ENCODE measurements around the gene AP1S1. TPM values are rescaled to one million over a fixed set of nuclear protein-coding genes. Genes with fewer than 3 reads are reported as not detected.
A peak's percentile ranks its signal among the peaks of the same experiment; 100 is the strongest.
"Not testable (repeated sequence)": the region's sequence is repeated elsewhere in the genome, so short reads cannot be mapped to it uniquely, and the experiment has no call there.

The AP1S1 gene
- total RNA-seq, 3 donors from 2014 or later: 29.6 to 55.7 (median 44.6) TPM

DNA sequence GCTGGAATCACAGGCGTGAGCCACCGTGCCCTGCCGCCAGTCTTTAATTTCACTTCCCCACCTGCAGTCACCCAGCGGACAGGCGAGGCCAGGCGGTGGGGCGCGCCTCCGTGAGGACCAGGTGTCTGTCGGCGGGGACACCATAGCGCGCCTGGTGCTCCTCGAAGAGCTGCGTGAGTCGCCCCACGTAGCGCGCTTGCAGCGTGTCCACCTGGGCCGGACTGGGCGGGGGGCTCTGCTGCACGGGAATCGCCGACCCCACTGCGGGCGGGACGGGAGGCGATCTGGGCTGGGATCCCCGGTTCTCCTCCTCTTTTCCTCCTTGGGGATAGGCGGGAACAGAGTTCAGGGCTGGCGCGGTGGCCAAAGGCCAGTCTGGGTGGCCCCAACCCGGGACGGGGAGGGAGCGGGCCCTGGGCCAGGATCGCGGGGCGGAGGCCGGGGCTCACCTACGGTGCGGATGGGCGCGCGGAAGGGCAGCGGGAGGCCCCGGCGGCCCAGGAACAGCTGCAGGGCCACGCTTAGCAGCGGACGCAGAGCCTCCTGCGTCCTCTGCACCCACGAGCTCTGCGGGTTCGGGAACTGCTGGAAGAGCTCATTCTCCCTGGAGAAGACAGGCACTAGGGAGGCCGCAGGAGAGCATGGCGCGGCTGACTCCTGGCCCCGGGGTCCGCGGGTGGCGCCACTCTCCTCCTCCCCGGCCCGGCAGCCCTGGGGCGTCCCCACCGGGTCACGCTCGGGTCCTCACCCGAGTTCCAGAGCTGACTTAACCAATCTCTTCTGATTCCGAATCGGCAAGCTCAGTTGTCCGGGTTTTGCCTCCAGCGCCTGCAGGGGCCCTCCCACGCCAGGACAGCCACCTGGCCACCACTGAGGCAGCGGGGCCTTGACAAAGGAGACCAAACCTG lies 47.7 kb downstream of the AP1S1 start:
- Histone ChIP-seq H3K4me3 (peak overlapping the region in 2 of 3 donors; percentile 33 to 59), H3K9me3 (no peaks in the 10 kb centered on the region), H3K4me1 (no peaks in the 10 kb centered on the region), H3K27ac (no peak overlapping the region), H3K36me3 (no peaks in the 10 kb centered on the region), H3K27me3 (peaks cover 0 to 41% of the 10 kb centered on the region in 2 donors)
- intact Hi-C loops (cut with DNase I; ENCODE audit: low total_unique reads): loop anchor here (10.0 kb wide), 1 partner anchor 53 kb away; no protein-coding TSS in a partner anchor
- DNase-seq (ENCODE audit: low spot score in 2 of 2): no peak
- TF ChIP-seq, protein P1, sequence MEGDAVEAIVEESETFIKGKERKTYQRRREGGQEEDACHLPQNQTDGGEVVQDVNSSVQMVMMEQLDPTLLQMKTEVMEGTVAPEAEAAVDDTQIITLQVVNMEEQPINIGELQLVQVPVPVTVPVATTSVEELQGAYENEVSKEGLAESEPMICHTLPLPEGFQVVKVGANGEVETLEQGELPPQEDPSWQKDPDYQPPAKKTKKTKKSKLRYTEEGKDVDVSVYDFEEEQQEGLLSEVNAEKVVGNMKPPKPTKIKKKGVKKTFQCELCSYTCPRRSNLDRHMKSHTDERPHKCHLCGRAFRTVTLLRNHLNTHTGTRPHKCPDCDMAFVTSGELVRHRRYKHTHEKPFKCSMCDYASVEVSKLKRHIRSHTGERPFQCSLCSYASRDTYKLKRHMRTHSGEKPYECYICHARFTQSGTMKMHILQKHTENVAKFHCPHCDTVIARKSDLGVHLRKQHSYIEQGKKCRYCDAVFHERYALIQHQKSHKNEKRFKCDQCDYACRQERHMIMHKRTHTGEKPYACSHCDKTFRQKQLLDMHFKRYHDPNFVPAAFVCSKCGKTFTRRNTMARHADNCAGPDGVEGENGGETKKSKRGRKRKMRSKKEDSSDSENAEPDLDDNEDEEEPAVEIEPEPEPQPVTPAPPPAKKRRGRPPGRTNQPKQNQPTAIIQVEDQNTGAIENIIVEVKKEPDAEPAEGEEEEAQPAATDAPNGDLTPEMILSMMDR (IDR thresholded peaks at IDR 0.05): no peak
- no peak for TF ChIP-seq POLR2A (IDR thresholded peaks at IDR 0.05)
- no peak for TF ChIP-seq POLR2AphosphoS5 (IDR thresholded peaks at IDR 0.05)

GRCh38 chr7:101202603-101202918 lies 48.3 kb downstream of the AP1S1 start:
- H3K4me3 ChIP-seq: no peak overlapping the region
- intact Hi-C loops (cut with DNase I; ENCODE audit: low total_unique reads): loop anchor here (10.0 kb wide), 1 partner anchor 52 kb away; no protein-coding TSS in a partner anchor
- no peaks in the 10 kb centered on the region for H3K4me1 ChIP-seq
- TF ChIP-seq POLR2A (IDR thresholded peaks at IDR 0.05) (no peak), POLR2AphosphoS5 (IDR thresholded peaks at IDR 0.05) (no peak)
- TF ChIP-seq, protein P1 (IDR thresholded peaks at IDR 0.05): no peak
- no peak overlapping the region for H3K27ac ChIP-seq
- no peaks in the 10 kb centered on the region for H3K36me3 ChIP-seq
- peaks cover 0 to 41% of the 10 kb centered on the region in 2 donors for H3K27me3 ChIP-seq
- no peaks in the 10 kb centered on the region for H3K9me3 ChIP-seq
- no peak for DNase-seq (ENCODE audit: low spot score in 2 of 2)

GRCh38 chr7:101203740-101204738 lies 49.8 kb downstream of the AP1S1 start:
- not testable (repeated sequence) for H3K4me3 ChIP-seq; H3K27ac ChIP-seq; DNase-seq (ENCODE audit: low spot score in 2 of 2); H3K36me3 ChIP-seq; H3K4me1 ChIP-seq; H3K9me3 ChIP-seq
- intact Hi-C loops (cut with DNase I; ENCODE audit: low total_unique reads): loop anchor here (10.0 kb wide), 1 partner anchor 51 kb away; no protein-coding TSS in a partner anchor
- H3K27me3 ChIP-seq: peaks cover 0 to 34% of the 10 kb centered on the region in 2 donors

GRCh38 chr7:101205901-101206664 lies 51.8 kb downstream of the AP1S1 start:
- Histone ChIP-seq H3K9me3 (no peaks in the 10 kb centered on the region), H3K4me1 (no peaks in the 10 kb centered on the region), H3K4me3 (no peak overlapping the region), H3K27me3 (peaks cover 0 to 22% of the 10 kb centered on the region in 2 donors), H3K27ac (no peak overlapping the region), H3K36me3 (no peaks in the 10 kb centered on the region)
- TF ChIP-seq POLR2A (IDR thresholded peaks at IDR 0.05) (no peak), POLR2AphosphoS5 (IDR thresholded peaks at IDR 0.05) (no peak)
- TF ChIP-seq, protein P1 (IDR thresholded peaks at IDR 0.05): no peak
- intact Hi-C loops (cut with DNase I; ENCODE audit: low total_unique reads): loop anchor here (10.0 kb wide), 1 partner anchor 49 kb away; no protein-coding TSS in a partner anchor
- no peak for DNase-seq (ENCODE audit: low spot score in 2 of 2)

- Histone ChIP-seq H3K4me1 (no peaks in the 10 kb centered on the region), H3K27me3 (peaks cover 0 to 18% of the 10 kb centered on the region in 2 donors), H3K9me3 (no peaks in the 10 kb centered on the region), H3K4me3 (no peak overlapping the region), H3K36me3 (no peaks in the 10 kb centered on the region), H3K27ac (no peak overlapping the region)
- intact Hi-C loops (cut with DNase I; ENCODE audit: low total_unique reads): loop anchor here (10.0 kb wide), 1 partner anchor 48 kb away; no protein-coding TSS in a partner anchor
- TF ChIP-seq POLR2A (IDR thresholded peaks at IDR 0.05): no peak
- TF ChIP-seq, protein P1 (IDR thresholded peaks at IDR 0.05): no peak
- TF ChIP-seq POLR2AphosphoS5 (IDR thresholded peaks at IDR 0.05): no peak
- no peak for DNase-seq (ENCODE audit: low spot score in 2 of 2)
Measured at GRCh38 chr7:101206665-101207042, 52.4 kb downstream of the AP1S1 start.

All from breast epithelium (tissue), 4 donors.